GM12878 (cell line): ENCODE data around the gene DAD1. TPM values are rescaled to one million over a fixed set of nuclear protein-coding genes. Genes with fewer than 3 reads are reported as not detected.

Experiments
- ATAC-seq: fragments of 200-7000 bp; cut with Tn5 transposase; 3 replicates; pipeline ENCODE4 v1.9.1; 2020; ENCODE audit warnings: mild to moderate bottlenecking, moderate library complexity
- BruUV-seq: library from RNA; stranded (reverse); fragments of 400-500 nt; replicated peaks from 2 replicates; lab custom pipeline; 2021; lab: Mats Ljungman, UMichigan
- CTCF ChIA-PET: fragments of 300-600 bp; sonication (Branson Sonifier 250); formaldehyde crosslinking; extraction: SDS; loops from one replicate; lab custom pipeline; 2021; ENCODE audit warnings: inconsistent platforms; lab: Yijun Ruan, JAX
- POLR2A ChIA-PET: fragments of 350-600 bp; formaldehyde crosslinking; extraction: SDS; loops from one replicate; lab custom pipeline; 2021; ENCODE audit warnings: inconsistent platforms; lab: Charles Lee
- RAD21 ChIA-PET: fragments of 300-600 bp; sonication (Branson Sonifier 250); formaldehyde crosslinking; loops from one replicate; lab custom pipeline; 2023; ENCODE audit warnings: antibody characterized with exemption; ENCODE audit not compliant: unreplicated experiment; lab: Charles Lee
- SMC1A ChIA-PET: fragments of 300-600 bp; sonication (Branson Sonifier 250); formaldehyde crosslinking; loops from one replicate; lab custom pipeline; 2023; ENCODE audit not compliant: unreplicated experiment, uncharacterized antibody; lab: Charles Lee
- DNase-seq: peaks from one replicate; pipeline ENCODE4 v3.0.0-alpha.2; 2011; ENCODE audit warnings: low read depth, low spot score
- FAIRE-seq: peaks from 3 replicates; lab custom pipeline; 2011; peaks lifted over from hg19 to GRCh38; lab: Jason Lieb, UNC
- H2AFZ ChIP-seq: 2 replicates; pipeline ENCODE4 v1.6.0; 2011; ENCODE audit warnings: low read depth, low read length, control low read depth; ENCODE audit not compliant: control insufficient read depth
- H3K27ac ChIP-seq: 2 replicates; pipeline ENCODE4 v1.5.1; 2011; ENCODE audit warnings: control low read depth; ENCODE audit not compliant: control insufficient read depth, insufficient read depth
- H3K27me3 ChIP-seq, 2 experiments: replicated peaks in 1 of 2; 2 replicates each; pipeline versions ENCODE4 v1.6.0 to v1.6.1; 2011; ENCODE audit warnings: low read length in 1 of 2; ENCODE audit not compliant: control insufficient read depth in 2 of 2, insufficient read depth in 2 of 2
- H3K36me3 ChIP-seq, 2 experiments: 2 replicates each; pipeline ENCODE4 v1.5.1; 2011; ENCODE audit warnings: low read length in 1 of 2; ENCODE audit not compliant: control insufficient read depth in 2 of 2, insufficient read depth in 2 of 2
- H3K4me1 ChIP-seq: 2 replicates; pipeline ENCODE4 v1.6.1; 2011; ENCODE audit warnings: mild to moderate bottlenecking, low read length, moderate library complexity, mixed read lengths; ENCODE audit not compliant: control insufficient read depth, insufficient read depth
- H3K4me2 ChIP-seq: 2 replicates; pipeline ENCODE4 v1.6.0; 2011; ENCODE audit warnings: control low read depth; ENCODE audit not compliant: control insufficient read depth, insufficient read depth
- H3K4me3 ChIP-seq: fragments of 200-600 bp; sonication (generic); 2 replicates; pipeline ENCODE4 v1.5.1; 2016
- H3K79me2 ChIP-seq: 2 replicates; pipeline ENCODE4 v1.6.0; 2011; ENCODE audit warnings: low read length; ENCODE audit not compliant: control insufficient read depth, insufficient read depth
- H3K9ac ChIP-seq: 2 replicates; pipeline ENCODE4 v1.8.0; 2011; ENCODE audit warnings: low read length, control low read depth, mixed read lengths; ENCODE audit not compliant: control insufficient read depth, insufficient read depth
- H3K9me3 ChIP-seq: replicated peaks from 3 replicates; pipeline ENCODE4 v1.5.1; 2011; ENCODE audit warnings: mild to moderate bottlenecking, low read length; ENCODE audit not compliant: control insufficient read depth, insufficient read depth
- H4K20me1 ChIP-seq: 2 replicates; pipeline ENCODE4 v1.6.0; 2011; ENCODE audit not compliant: control insufficient read depth, insufficient read depth
- IKZF1 ChIP-seq: fragments of 450-650 bp; conservative IDR thresholded peaks from 2 replicates; pipeline ENCODE4 v1.6.1; 2017; ENCODE audit warnings: antibody characterized with exemption, mild to moderate bottlenecking
- MXI1 ChIP-seq: fragments of 150-350 bp; IDR thresholded peaks from 2 replicates; pipeline ENCODE4 v1.6.1; 2011; ENCODE audit warnings: low read depth, mild to moderate bottlenecking, inconsistent platforms, low read length, improper control_type of control experiment
- POLR2A ChIP-seq: IDR thresholded peaks from 2 replicates; pipeline ENCODE4 v1.6.1; 2011; ENCODE audit warnings: low read depth, mild to moderate bottlenecking, low read length
- SMAD1 ChIP-seq: fragments of 450-650 bp; IDR thresholded peaks from 2 replicates; pipeline ENCODE4 v1.6.1; 2018; ENCODE audit warnings: mild to moderate bottlenecking, low read depth; ENCODE audit not compliant: partially characterized antibody
- TCF7 ChIP-seq: IDR thresholded peaks from 2 replicates; pipeline ENCODE4 v1.6.1; 2014; ENCODE audit warnings: antibody characterized with exemption, borderline replicate concordance
- USF2 ChIP-seq: IDR thresholded peaks from 2 replicates; pipeline ENCODE4 v1.6.1; 2011; ENCODE audit warnings: low read depth, low read length, improper control_type of control experiment, borderline replicate concordance
- ZBTB11 ChIP-seq: fragments of 450-650 bp; formaldehyde crosslinking; IDR thresholded peaks from 2 replicates; pipeline ENCODE4 v1.5.0; 2022; ENCODE audit warnings: mild to moderate bottlenecking, missing genetic modification characterization
- ZBTB33 ChIP-seq: fragments of 450-650 bp; IDR thresholded peaks from 2 replicates; pipeline ENCODE4 v1.6.1; 2017; ENCODE audit warnings: mild to moderate bottlenecking
- WGBS: methylation state at CpG from one replicate; pipeline ENCODE4 v1.1.6; 2016; ENCODE audit warnings: low lambda C conversion rate; ENCODE audit not compliant: insufficient replicate concordance, insufficient coverage; ENCODE audit errors: missing lambda C conversion rate; 5-methylcytosine and 5-hydroxymethylcytosine counted together
- in situ Hi-C: fragments of 300-500 bp; cut with MboI; formaldehyde crosslinking; loops from 9 replicates; pipeline ENCODE4 v1.14.3; 2018; ENCODE audit warnings: mixed read lengths
- intact Hi-C: fragments of 100-400 bp; cut with micrococcal nuclease; formaldehyde crosslinking; loops from one replicate; pipeline ENCODE4 v1.14.2; 2022; ENCODE audit not compliant: unreplicated experiment
- polyA plus RNA-seq, 11 experiments: library from polyadenylated mRNA; depleted of rRNA in 4 of 11; unstranded in 6 of 11; stranded (reverse) in 5 of 11; fragments of >200 nt; fragmentation: Nextera tagmentation in 4 of 11; fragmentation: Illumina TruSeq in 1 of 11; extraction: Ambion mirVana in 4 of 11; extraction: Trizol in 1 of 11; gene quantifications; 1 replicate in 1 of 11; 2 replicates in 10 of 11; pipeline versions ENCODE4 v1.2.1 to v1.2.3, GENCODE V29; 2011 to 2016; ENCODE audit warnings: inconsistent platforms in 2 of 11, missing spikeins in 2 of 11, low read depth in 1 of 11
- total RNA-seq, 4 experiments: library from RNA; depleted of rRNA in 3 of 4; stranded (reverse); fragments of >200 nt in 3 of 4; fragmentation: Illumina TruSeq in 1 of 4; extraction: Trizol in 1 of 4; gene quantifications; 2 replicates each; pipeline versions ENCODE4 v1.2.1 to v1.2.3, GENCODE V29; 2013 to 2021
- TF ChIP-seq, protein P1 (sequence below): fragments of 450-650 bp; IDR thresholded peaks from 2 replicates; pipeline ENCODE4 v1.6.1; 2016; ENCODE audit warnings: mild to moderate bottlenecking
- TF ChIP-seq, protein P2 (sequence below): fragments of 450-650 bp; conservative IDR thresholded peaks from 2 replicates; pipeline ENCODE4 v1.6.1; 2017; ENCODE audit warnings: mild to moderate bottlenecking, moderate library complexity

DAD1 gene
- total and polyA plus RNA-seq, 10 of the 15 experiments (the other 5 are each of a cell fraction or from before 2014, with no cell fraction given), result 161 to 920 (median 319) TPM

- POLR2A ChIA-PET, result interaction anchor here (0.7 to 12.2 kb wide), 15 partner anchors 9 to 149 kb away, joined by 3 to 339 read pairs (median 5); no protein-coding TSS in a partner anchor
- peak; percentile 1; the same call in 1 of the 3 replicates for ATAC-seq
- no peaks in the 10 kb centered on the region for H3K9me3 ChIP-seq
- in situ Hi-C loops, result no loop called here
- H4K20me1 ChIP-seq, result no peaks in the 10 kb centered on the region
- WGBS, result 63% methylated on average over 8 of the region's 8 CpGs
- peak overlapping the region; percentile 97 for H3K27ac ChIP-seq
- H3K36me3 ChIP-seq, result peaks cover 3 to 8% of the 10 kb centered on the region in 2 experiments
- peaks cover 72% of the 10 kb centered on the region for H3K79me2 ChIP-seq
- DNase-seq, result no peak
- no TSS peak for BruUV-seq
- RAD21 ChIA-PET, result interaction anchor here (0.7 to 8.1 kb wide), 22 partner anchors 9 to 153 kb away, joined by 3 to 184 read pairs (median 6); no protein-coding TSS in a partner anchor
- CTCF ChIA-PET, result interaction anchor here (0.6 to 6.0 kb wide), 15 partner anchors 8 to 523 kb away, joined by 3 to 100 read pairs (median 4); no protein-coding TSS in a partner anchor
- H3K4me2 ChIP-seq, result peak overlapping the region; percentile 75
- intact Hi-C loops, result no loop called here
- FAIRE-seq, result no peak
- peak overlapping the region; percentile 52; the same call in 1 of the 2 replicates for H3K9ac ChIP-seq
- H2AFZ ChIP-seq, result no peak overlapping the region
- SMC1A ChIA-PET, result interaction anchor here (0.7 to 12.3 kb wide), 23 partner anchors 7 to 149 kb away, joined by 3 to 399 read pairs (median 10); partner anchors contain the start of gene DAD1
- 0 out of 2 replicates have a peak overlapping the region, but pooled peaks have one; percentile 67 for H3K4me3 ChIP-seq
- no peaks in the 10 kb centered on the region for H3K27me3 ChIP-seq
- H3K4me1 ChIP-seq, result peaks cover 90% of the 10 kb centered on the region
- TF ChIP-seq ZBTB33 (no peak), POLR2A (peak; percentile 52), USF2 (no peak), MXI1 (0 out of 2 replicates have a peak, but pooled peaks have one; percentile 3), TCF7 (no peak), IKZF1 (0 out of 2 replicates have a peak, but pooled peaks have one; percentile 25), SMAD1 (peak; percentile 37), ZBTB11 (CRISPR knock-in tag) (peak; percentile 36; the same call in 1 of the 2 replicates)
- TF ChIP-seq, protein P1, sequence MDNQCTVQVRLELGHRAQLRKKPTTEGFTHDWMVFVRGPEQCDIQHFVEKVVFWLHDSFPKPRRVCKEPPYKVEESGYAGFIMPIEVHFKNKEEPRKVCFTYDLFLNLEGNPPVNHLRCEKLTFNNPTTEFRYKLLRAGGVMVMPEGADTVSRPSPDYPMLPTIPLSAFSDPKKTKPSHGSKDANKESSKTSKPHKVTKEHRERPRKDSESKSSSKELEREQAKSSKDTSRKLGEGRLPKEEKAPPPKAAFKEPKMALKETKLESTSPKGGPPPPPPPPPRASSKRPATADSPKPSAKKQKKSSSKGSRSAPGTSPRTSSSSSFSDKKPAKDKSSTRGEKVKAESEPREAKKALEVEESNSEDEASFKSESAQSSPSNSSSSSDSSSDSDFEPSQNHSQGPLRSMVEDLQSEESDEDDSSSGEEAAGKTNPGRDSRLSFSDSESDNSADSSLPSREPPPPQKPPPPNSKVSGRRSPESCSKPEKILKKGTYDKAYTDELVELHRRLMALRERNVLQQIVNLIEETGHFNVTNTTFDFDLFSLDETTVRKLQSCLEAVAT, result 0 out of 2 replicates have a peak, but pooled peaks have one; percentile 11
- TF ChIP-seq, protein P2, sequence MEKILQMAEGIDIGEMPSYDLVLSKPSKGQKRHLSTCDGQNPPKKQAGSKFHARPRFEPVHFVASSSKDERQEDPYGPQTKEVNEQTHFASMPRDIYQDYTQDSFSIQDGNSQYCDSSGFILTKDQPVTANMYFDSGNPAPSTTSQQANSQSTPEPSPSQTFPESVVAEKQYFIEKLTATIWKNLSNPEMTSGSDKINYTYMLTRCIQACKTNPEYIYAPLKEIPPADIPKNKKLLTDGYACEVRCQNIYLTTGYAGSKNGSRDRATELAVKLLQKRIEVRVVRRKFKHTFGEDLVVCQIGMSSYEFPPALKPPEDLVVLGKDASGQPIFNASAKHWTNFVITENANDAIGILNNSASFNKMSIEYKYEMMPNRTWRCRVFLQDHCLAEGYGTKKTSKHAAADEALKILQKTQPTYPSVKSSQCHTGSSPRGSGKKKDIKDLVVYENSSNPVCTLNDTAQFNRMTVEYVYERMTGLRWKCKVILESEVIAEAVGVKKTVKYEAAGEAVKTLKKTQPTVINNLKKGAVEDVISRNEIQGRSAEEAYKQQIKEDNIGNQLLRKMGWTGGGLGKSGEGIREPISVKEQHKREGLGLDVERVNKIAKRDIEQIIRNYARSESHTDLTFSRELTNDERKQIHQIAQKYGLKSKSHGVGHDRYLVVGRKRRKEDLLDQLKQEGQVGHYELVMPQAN, result no peak
These were observed 55.2 kb downstream of the DAD1 start for GRCh38 chr14:22533739-22534359.
